ENCODE results near the gene LANCL1.

GRCh38 chr2:210474776-210475175, 1.8 kb downstream of the LANCL1 start:
- TF ChIP-seq POLR2A (IDR thresholded peaks at IDR 0.05) (no peak), CTCF (IDR thresholded peaks at IDR 0.05) (no peak)
